ENCODE measurements around the gene P2RY6.

- TF ChIP-seq CTCF (conservative IDR thresholded peaks at IDR 0.05) (no peak), ZFX (IDR thresholded peaks at IDR 0.05) (no peak)
Measured at GRCh38 chr11:73306977-73307322, 34.8 kb downstream of the P2RY6 start.
